CMK (cell line): ENCODE measurements around the gene PTPN7.
"Not testable (repeated sequence)": the region's sequence is repeated elsewhere in the genome, so short reads cannot be mapped to it uniquely, and the experiment has no call there.

Experiments used
- DNase-seq: peaks from one replicate; pipeline ENCODE4 v3.0.0-alpha.2; 2010; ENCODE audit warnings: low read depth

Gene PTPN7

DNA sequence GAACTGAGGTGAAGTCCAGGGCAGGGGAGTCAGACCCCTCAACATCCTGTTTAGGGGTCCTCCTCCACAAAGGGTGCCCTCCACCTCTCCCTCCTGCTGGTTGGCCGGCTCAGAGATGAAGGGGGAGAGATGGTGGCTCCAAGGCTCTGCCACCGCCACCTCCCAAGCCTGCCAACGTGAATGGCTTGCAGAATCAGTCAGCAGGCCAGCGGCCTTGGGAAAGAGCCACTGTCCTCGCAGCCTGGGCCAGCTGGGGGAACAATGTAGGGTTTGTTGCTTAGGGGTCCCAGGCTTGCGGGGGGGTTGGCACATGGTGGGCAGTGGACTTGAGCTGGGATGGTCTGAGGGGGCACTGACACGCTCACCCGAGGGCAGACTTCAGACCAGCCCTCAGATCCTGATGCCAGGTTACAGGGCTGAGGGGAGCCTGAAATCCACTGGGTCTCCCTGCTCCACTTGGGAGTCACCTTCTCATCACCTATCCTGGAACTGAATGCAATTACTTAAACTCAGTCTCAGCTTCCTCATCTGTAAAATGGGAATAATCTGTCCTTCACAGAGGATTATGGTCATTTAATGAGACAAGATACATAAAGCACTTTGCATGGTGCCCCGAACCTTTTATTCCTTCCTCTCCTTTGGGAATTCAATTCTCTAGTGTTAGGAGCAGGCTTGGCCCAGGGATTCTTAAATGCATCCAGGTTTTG lies 29.4 kb downstream of the PTPN7 start:
- no peak for DNase-seq

GRCh38 chr1:202130297-202130721 lies 30.1 kb downstream of the PTPN7 start:
- no peak for DNase-seq

- no peak for DNase-seq
Observed at GRCh38 chr1:202129453-202130296, 30.7 kb downstream of the PTPN7 start.

GRCh38 chr1:202127836-202128622 lies 32.4 kb downstream of the PTPN7 start:
- no peak for DNase-seq

DNA sequence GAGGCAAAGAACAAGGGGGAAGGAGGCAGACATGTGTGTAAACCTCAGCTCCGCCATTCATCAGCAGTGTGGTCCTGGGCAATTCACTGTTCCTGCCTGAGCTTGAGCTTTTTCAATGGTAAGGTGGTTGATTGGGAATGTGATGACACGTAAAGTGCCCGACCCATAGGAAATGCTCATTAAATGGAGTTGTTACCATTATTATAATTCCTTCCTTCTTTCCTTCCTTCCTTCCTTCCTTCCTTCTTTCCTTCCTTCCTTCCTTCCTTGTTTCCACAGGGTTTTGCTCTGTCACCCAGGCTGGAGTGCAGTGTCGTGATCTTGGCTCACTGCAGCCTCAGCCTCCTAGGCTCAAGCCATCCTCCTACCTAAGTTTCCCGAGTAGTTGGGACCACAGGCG lies 33.3 kb downstream of the PTPN7 start:
- DNase-seq: no peak

GRCh38 chr1:202126426-202126825 lies 34.0 kb downstream of the PTPN7 start:
- no peak for DNase-seq

GRCh38 chr1:202125611-202126010 lies 34.8 kb downstream of the PTPN7 start:
- no peak for DNase-seq

DNA sequence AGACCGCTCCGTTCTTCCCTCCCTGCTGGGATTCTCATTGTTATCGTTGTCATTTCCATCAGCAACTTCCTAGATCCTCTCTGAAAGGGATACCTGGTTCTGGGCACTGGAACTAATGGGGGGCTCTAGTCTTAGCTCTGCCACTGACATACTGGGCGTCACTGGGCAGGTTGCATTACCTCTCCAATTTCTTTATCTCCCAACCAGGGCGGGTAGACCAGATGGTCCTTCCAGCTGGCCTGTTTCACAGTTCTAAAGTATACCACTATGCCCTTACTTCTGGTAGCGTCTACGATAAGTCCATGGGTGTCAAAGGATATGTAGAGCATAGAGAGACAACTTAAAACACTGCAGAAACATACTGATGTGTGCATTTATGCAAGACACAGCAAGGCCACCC lies 36.3 kb downstream of the PTPN7 start:
- DNase-seq: no peak

DNA sequence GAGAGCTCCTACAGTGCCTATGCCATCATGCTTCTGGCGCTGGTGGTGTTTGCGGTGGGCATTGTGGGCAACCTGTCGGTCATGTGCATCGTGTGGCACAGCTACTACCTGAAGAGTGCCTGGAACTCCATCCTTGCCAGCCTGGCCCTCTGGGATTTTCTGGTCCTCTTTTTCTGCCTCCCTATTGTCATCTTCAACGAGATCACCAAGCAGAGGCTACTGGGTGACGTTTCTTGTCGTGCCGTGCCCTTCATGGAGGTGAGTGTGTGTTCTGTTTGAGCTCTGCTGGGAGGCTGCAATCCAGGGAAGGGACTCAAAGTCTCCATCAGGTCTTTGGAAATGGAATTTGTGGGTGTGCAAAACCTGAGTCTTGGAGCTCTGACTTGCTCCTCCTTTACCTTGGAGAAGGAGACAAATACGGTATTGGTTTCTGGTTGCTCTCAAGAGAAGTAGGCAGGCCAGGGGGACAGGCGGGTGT lies 37.0 kb downstream of the PTPN7 start:
- no peak for DNase-seq

DNA sequence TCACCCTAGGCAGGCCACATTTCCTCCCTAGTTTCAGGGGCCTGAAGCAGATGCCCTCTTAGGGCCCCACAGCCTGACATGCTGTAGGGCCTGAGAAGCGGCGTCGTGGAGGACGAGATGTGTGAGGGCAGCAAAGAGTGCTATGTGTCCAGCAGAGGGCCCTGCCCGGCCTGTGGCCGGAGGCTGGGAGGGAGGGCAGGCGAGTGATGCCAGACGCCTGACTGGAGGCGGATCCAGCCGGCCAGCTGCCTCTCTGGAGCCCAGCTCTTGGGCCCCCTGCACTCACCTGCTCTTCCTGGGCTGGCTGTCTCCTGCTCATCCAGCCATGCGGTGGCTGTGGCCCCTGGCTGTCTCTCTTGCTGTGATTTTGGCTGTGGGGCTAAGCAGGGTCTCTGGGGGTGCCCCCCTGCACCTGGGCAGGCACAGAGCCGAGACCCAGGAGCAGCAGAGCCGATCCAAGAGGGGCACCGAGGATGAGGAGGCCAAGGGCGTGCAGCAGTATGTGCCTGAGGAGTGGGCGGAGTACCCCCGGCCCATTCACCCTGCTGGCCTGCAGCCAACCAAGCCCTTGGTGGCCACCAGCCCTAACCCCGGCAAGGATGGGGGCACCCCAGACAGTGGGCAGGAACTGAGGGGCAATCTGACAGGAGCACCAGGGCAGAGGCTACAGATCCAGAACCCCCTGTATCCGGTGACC lies 37.6 kb downstream of the PTPN7 start, which contains the start of gene GPR37L1:
Gene GPR37L1 (plus strand): TSS at position 279 of the 697 bp plus-strand sequence. CDS start 47 bp downstream, at position 326.
- no peak for DNase-seq

- DNase-seq: no peak
Observed at GRCh38 chr1:202121006-202121405, 39.4 kb downstream of the PTPN7 start.

- no peak for DNase-seq
Observed at GRCh38 chr1:202117898-202118371, 42.5 kb downstream of the PTPN7 start.

- DNase-seq: no peak
Observed at GRCh38 chr1:202116287-202116686, 44.1 kb downstream of the PTPN7 start.

DNA sequence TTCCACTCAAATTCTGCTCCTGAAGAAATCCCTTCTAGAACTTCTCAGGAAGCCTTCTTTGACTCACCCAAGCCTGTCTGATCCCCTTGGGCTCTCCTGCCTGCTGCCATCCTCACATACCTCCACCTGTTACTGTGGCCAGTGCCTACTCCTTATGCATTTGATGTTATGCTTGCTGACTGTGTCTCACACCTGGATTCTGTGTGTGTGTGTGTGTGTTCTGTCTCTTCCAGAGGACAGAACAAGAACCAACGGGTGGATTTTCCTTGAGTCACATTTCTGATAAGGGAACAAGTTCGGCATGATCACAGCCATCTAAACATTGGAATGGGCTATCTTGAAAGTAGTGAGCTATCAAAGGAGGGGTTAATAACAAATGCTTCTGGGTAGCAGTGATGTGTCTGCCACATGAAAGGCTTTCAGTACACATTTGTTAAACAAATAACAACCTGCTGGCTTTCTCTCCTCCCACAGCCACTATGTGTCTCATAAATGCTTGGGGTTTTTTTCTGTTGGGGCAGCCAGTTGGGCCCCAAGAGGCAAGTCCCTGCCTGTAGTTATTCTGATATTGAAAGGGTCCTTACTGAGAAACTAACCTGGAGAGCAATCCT lies 46.6 kb downstream of the PTPN7 start:
- no peak for DNase-seq

- no peak for DNase-seq
Observed at GRCh38 chr1:202112859-202113689, 47.3 kb downstream of the PTPN7 start.

DNA sequence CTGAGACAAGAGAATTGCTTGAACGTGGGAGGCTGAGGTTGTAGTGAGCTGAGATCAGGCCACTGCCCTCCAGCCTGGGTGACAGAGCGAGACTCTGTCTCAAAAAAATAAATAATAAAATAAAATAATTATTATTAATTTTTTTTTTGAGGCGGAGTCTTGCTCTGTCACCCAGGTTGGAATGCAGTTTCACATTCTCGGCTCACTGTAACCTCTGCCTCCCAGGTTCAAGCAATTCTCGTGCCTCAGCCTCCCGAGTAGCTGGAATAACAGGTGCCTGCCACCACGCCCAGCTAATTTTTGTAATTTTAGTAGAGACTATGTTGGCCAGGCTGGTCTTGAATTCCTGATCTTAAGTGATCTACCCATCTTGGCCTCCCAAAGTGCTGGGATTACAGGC lies 48.8 kb downstream of the PTPN7 start:
- DNase-seq: not testable (repeated sequence)

DNA sequence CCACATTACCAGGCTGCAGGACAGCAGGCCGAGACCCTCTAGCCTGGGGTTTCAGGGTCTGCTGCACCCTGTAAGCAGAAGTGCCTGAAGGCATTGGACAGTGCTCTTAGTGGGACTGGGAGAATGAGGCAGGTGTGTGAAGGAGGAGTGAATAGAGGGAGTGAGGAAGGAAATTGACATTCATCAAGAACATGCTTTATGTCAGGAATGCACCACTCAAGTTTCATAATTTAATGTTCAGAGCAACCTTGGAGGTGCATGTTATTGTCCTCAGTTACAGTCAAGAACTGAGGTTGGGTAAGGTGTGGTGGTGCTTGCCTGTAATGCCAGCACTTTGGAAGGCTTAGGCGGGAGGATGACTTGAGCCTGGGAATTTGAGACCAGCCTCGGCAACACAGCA lies 49.4 kb downstream of the PTPN7 start:
- DNase-seq: no peak

DNA sequence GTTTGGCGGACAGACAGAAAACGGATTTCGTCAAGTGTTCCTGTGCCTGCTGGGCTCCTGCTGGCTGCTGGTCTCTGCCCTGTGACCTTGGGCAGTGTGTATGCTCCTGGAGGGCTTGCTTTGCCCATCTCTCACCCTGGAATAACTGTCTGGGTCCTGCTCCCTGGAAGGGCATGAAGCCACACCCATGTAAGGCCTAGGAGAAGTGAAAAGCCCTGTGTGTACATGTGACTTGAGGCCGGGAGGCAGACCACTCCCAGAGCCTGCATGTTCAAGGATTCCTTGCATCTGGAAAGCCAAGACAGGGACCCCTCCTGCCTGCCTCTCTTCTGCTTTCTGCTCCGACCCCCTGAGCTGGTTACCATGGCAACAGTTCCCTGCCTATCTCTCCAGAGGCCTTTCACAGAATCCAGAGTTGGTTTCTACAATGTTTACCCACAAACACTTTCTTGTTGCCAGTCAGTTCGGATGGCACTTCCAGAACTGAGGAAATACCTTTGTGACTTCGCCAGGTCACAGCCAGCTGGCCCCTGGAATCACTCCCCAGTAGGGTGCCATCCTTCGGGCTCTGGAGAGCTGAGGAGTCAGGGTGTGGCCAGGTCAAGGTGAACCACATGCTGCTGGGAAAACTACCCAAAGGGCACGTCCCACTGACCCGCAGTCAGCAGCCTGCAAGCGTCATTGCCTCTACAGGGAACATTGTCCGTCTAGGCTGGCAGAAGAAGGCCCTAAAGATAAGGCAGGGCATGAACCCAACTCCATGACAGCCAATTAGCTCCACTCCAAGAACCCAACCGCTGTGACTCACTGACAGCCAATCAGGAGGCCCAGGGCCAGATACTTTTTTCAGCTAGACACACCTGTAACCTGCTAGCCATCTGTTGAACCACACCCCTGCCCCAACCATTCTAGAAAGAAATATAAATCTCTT lies 52.3 kb downstream of the PTPN7 start:
- DNase-seq: no peak

GRCh38 chr1:202107321-202107761 lies 53.1 kb downstream of the PTPN7 start:
- no peak for DNase-seq
